GM12878 (cell line): ENCODE data around the gene BFSP1. TPM values are rescaled to one million over a fixed set of nuclear protein-coding genes. Genes with fewer than 3 reads are reported as not detected.
A peak's percentile ranks its signal among the peaks of the same experiment; 100 is the strongest.

Experiments
- ATAC-seq: fragments of 200-7000 bp; cut with Tn5 transposase; 3 replicates; pipeline ENCODE4 v1.9.1; 2020; ENCODE audit warnings: mild to moderate bottlenecking, moderate library complexity
- BruUV-seq: library from RNA; stranded (reverse); fragments of 400-500 nt; replicated peaks from 2 replicates; lab custom pipeline; 2021; lab: Mats Ljungman, UMichigan
- CTCF ChIA-PET: fragments of 300-600 bp; sonication (Branson Sonifier 250); formaldehyde crosslinking; extraction: SDS; loops from one replicate; lab custom pipeline; 2021; ENCODE audit warnings: inconsistent platforms; lab: Yijun Ruan, JAX
- POLR2A ChIA-PET: fragments of 350-600 bp; formaldehyde crosslinking; extraction: SDS; loops from one replicate; lab custom pipeline; 2021; ENCODE audit warnings: inconsistent platforms; lab: Charles Lee
- RAD21 ChIA-PET: fragments of 300-600 bp; sonication (Branson Sonifier 250); formaldehyde crosslinking; loops from one replicate; lab custom pipeline; 2023; ENCODE audit warnings: antibody characterized with exemption; ENCODE audit not compliant: unreplicated experiment; lab: Charles Lee
- SMC1A ChIA-PET: fragments of 300-600 bp; sonication (Branson Sonifier 250); formaldehyde crosslinking; loops from one replicate; lab custom pipeline; 2023; ENCODE audit not compliant: unreplicated experiment, uncharacterized antibody; lab: Charles Lee
- DNase-seq: peaks from one replicate; pipeline ENCODE4 v3.0.0-alpha.2; 2011; ENCODE audit warnings: low read depth, low spot score
- FAIRE-seq: peaks from 3 replicates; lab custom pipeline; 2011; peaks lifted over from hg19 to GRCh38; lab: Jason Lieb, UNC
- H2AFZ ChIP-seq: 2 replicates; pipeline ENCODE4 v1.6.0; 2011; ENCODE audit warnings: low read depth, low read length, control low read depth; ENCODE audit not compliant: control insufficient read depth
- H3K27ac ChIP-seq: 2 replicates; pipeline ENCODE4 v1.5.1; 2011; ENCODE audit warnings: control low read depth; ENCODE audit not compliant: control insufficient read depth, insufficient read depth
- H3K27me3 ChIP-seq, 2 experiments: replicated peaks in 1 of 2; 2 replicates each; pipeline versions ENCODE4 v1.6.0 to v1.6.1; 2011; ENCODE audit warnings: low read length in 1 of 2; ENCODE audit not compliant: control insufficient read depth in 2 of 2, insufficient read depth in 2 of 2
- H3K36me3 ChIP-seq, 2 experiments: 2 replicates each; pipeline ENCODE4 v1.5.1; 2011; ENCODE audit warnings: low read length in 1 of 2; ENCODE audit not compliant: control insufficient read depth in 2 of 2, insufficient read depth in 2 of 2
- H3K4me1 ChIP-seq: 2 replicates; pipeline ENCODE4 v1.6.1; 2011; ENCODE audit warnings: mild to moderate bottlenecking, low read length, moderate library complexity, mixed read lengths; ENCODE audit not compliant: control insufficient read depth, insufficient read depth
- H3K4me2 ChIP-seq: 2 replicates; pipeline ENCODE4 v1.6.0; 2011; ENCODE audit warnings: control low read depth; ENCODE audit not compliant: control insufficient read depth, insufficient read depth
- H3K4me3 ChIP-seq: fragments of 200-600 bp; sonication (generic); 2 replicates; pipeline ENCODE4 v1.5.1; 2016
- H3K79me2 ChIP-seq: 2 replicates; pipeline ENCODE4 v1.6.0; 2011; ENCODE audit warnings: low read length; ENCODE audit not compliant: control insufficient read depth, insufficient read depth
- H3K9ac ChIP-seq: 2 replicates; pipeline ENCODE4 v1.8.0; 2011; ENCODE audit warnings: low read length, control low read depth, mixed read lengths; ENCODE audit not compliant: control insufficient read depth, insufficient read depth
- H3K9me3 ChIP-seq: replicated peaks from 3 replicates; pipeline ENCODE4 v1.5.1; 2011; ENCODE audit warnings: mild to moderate bottlenecking, low read length; ENCODE audit not compliant: control insufficient read depth, insufficient read depth
- H4K20me1 ChIP-seq: 2 replicates; pipeline ENCODE4 v1.6.0; 2011; ENCODE audit not compliant: control insufficient read depth, insufficient read depth
- BRCA1 ChIP-seq: IDR thresholded peaks from 2 replicates; pipeline ENCODE4 v1.6.1; 2011; ENCODE audit warnings: low read depth, low read length, improper control_type of control experiment
- CBFB ChIP-seq: IDR thresholded peaks from 2 replicates; pipeline ENCODE4 v1.6.1; 2016; ENCODE audit warnings: antibody characterized with exemption, low read depth
- E2F4 ChIP-seq: IDR thresholded peaks from 2 replicates; pipeline ENCODE4 v1.6.1; 2012; ENCODE audit warnings: low read depth, low read length, improper control_type of control experiment
- MEF2B ChIP-seq: fragments of 450-650 bp; IDR thresholded peaks from 2 replicates; pipeline ENCODE4 v1.6.1; 2018; ENCODE audit warnings: mild to moderate bottlenecking, moderate library complexity; ENCODE audit not compliant: partially characterized antibody, poor library complexity, severe bottlenecking
- MYC ChIP-seq: IDR thresholded peaks from 2 replicates; pipeline ENCODE4 v1.6.1; 2011; ENCODE audit warnings: mild to moderate bottlenecking, low read length, moderate library complexity, inconsistent platforms; ENCODE audit not compliant: insufficient read depth, insufficient replicate concordance, insufficient read length, severe bottlenecking
- NFXL1 ChIP-seq: fragments of 450-650 bp; IDR thresholded peaks from 2 replicates; pipeline ENCODE4 v1.6.1; 2017; ENCODE audit warnings: antibody characterized with exemption, mild to moderate bottlenecking, borderline replicate concordance
- NFYB ChIP-seq: IDR thresholded peaks from 2 replicates; pipeline ENCODE4 v1.6.1; 2011; ENCODE audit warnings: low read depth, mild to moderate bottlenecking, low read length, improper control_type of control experiment, moderate library complexity; ENCODE audit not compliant: insufficient read depth
- PAX5 ChIP-seq: IDR thresholded peaks from 2 replicates; pipeline ENCODE4 v1.6.1; 2011; ENCODE audit warnings: low read depth, low read length, borderline replicate concordance
- YY1 ChIP-seq: IDR thresholded peaks from 2 replicates; pipeline ENCODE4 v1.6.1; 2011; ENCODE audit warnings: low read depth, mild to moderate bottlenecking, low read length
- ZBTB33 ChIP-seq: fragments of 450-650 bp; IDR thresholded peaks from 2 replicates; pipeline ENCODE4 v1.6.1; 2017; ENCODE audit warnings: mild to moderate bottlenecking
- ZNF274 ChIP-seq: IDR thresholded peaks from one replicate; pipeline ENCODE4 v1.8.0; 2011; ENCODE audit not compliant: insufficient read length, insufficient read depth
- ZSCAN29 ChIP-seq: fragments of 450-650 bp; IDR thresholded peaks from 2 replicates; pipeline ENCODE4 v1.6.1; 2017; ENCODE audit warnings: mild to moderate bottlenecking, moderate library complexity
- WGBS: methylation state at CpG from one replicate; pipeline ENCODE4 v1.1.6; 2016; ENCODE audit warnings: low lambda C conversion rate; ENCODE audit not compliant: insufficient replicate concordance, insufficient coverage; ENCODE audit errors: missing lambda C conversion rate; 5-methylcytosine and 5-hydroxymethylcytosine counted together
- in situ Hi-C: fragments of 300-500 bp; cut with MboI; formaldehyde crosslinking; loops from 9 replicates; pipeline ENCODE4 v1.14.3; 2018; ENCODE audit warnings: mixed read lengths
- intact Hi-C: fragments of 100-400 bp; cut with micrococcal nuclease; formaldehyde crosslinking; loops from one replicate; pipeline ENCODE4 v1.14.2; 2022; ENCODE audit not compliant: unreplicated experiment
- polyA plus RNA-seq, 11 experiments: library from polyadenylated mRNA; depleted of rRNA in 4 of 11; unstranded in 6 of 11; stranded (reverse) in 5 of 11; fragments of >200 nt; fragmentation: Nextera tagmentation in 4 of 11; fragmentation: Illumina TruSeq in 1 of 11; extraction: Ambion mirVana in 4 of 11; extraction: Trizol in 1 of 11; gene quantifications; 1 replicate in 1 of 11; 2 replicates in 10 of 11; pipeline versions ENCODE4 v1.2.1 to v1.2.3, GENCODE V29; 2011 to 2016; ENCODE audit warnings: inconsistent platforms in 2 of 11, missing spikeins in 2 of 11, low read depth in 1 of 11
- total RNA-seq, 4 experiments: library from RNA; depleted of rRNA in 3 of 4; stranded (reverse); fragments of >200 nt in 3 of 4; fragmentation: Illumina TruSeq in 1 of 4; extraction: Trizol in 1 of 4; gene quantifications; 2 replicates each; pipeline versions ENCODE4 v1.2.1 to v1.2.3, GENCODE V29; 2013 to 2021
- TF ChIP-seq, protein P1 (sequence below): IDR thresholded peaks from 2 replicates; pipeline ENCODE4 v1.6.1; 2011; ENCODE audit warnings: borderline replicate concordance, low read depth, mild to moderate bottlenecking, moderate library complexity, mixed read lengths, low read length; ENCODE audit not compliant: insufficient read depth; ENCODE audit errors: extremely low read length

BFSP1 gene
- total and polyA plus RNA-seq, 10 of the 15 experiments (the other 5 are each of a cell fraction or from before 2014, with no cell fraction given) = 0.06 to 0.22 (median 0.11) TPM; not detected in 3

- no peak for FAIRE-seq
- ChIA-PET SMC1A (interaction anchor here (1.1 kb wide), 1 partner anchor 20 kb away, joined by 4 read pairs; no protein-coding TSS in a partner anchor), CTCF (no interaction called here), RAD21 (no interaction called here)
- Histone ChIP-seq H3K4me1 (no peaks in the 10 kb centered on the region), H3K4me2 (no peak overlapping the region)
- no peak for DNase-seq
- TF ChIP-seq, protein P1, sequence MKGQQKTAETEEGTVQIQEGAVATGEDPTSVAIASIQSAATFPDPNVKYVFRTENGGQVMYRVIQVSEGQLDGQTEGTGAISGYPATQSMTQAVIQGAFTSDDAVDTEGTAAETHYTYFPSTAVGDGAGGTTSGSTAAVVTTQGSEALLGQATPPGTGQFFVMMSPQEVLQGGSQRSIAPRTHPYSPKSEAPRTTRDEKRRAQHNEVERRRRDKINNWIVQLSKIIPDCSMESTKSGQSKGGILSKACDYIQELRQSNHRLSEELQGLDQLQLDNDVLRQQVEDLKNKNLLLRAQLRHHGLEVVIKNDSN = peak; percentile 73
- TF ChIP-seq E2F4 (no peak), ZSCAN29 (no peak), CBFB (no peak), BRCA1 (no peak), ZNF274 (no peak), ZBTB33 (no peak), MEF2B (no peak), MYC (no peak), YY1 (no peak), NFXL1 (no peak), NFYB (peak; percentile 48; the same call in 1 of the 2 replicates), PAX5 (no peak)
- TF ChIP-seq, all 136 proteins: peak for 2
- Histone ChIP-seq H3K79me2 (no peaks in the 10 kb centered on the region), H4K20me1 (no peaks in the 10 kb centered on the region), H3K9ac (no peak overlapping the region), H3K9me3 (no peaks in the 10 kb centered on the region), H2AFZ (no peak overlapping the region), H3K27me3 (no peaks in the 10 kb centered on the region; a peak in 1 of 4 replicates), H3K4me3 (no peak overlapping the region), H3K36me3 (no peaks in the 10 kb centered on the region), H3K27ac (no peak overlapping the region)
- in situ Hi-C loops = no loop called here
- WGBS = 32% methylated on average over 14 of the region's 14 CpGs
- POLR2A ChIA-PET = no interaction called here
- no peak for ATAC-seq
- BruUV-seq = no TSS peak
- intact Hi-C loops = no loop called here
Observed at GRCh38 chr20:17518339-17519052, 12.7 kb downstream of the BFSP1 start.
